Smooth muscle cell (in vitro differentiated cells): ENCODE measurements around the gene RASAL3. TPM values are rescaled to one million over a fixed set of nuclear protein-coding genes. Genes with fewer than 3 reads are reported as not detected.

Experiments
- DNase-seq: peaks from one replicate; lab custom pipeline; 2025; ENCODE audit not compliant: unreplicated experiment; lab: John Stamatoyannopoulos, UW
- H2AFZ ChIP-seq: fragments of 200-600 bp; sonication (generic); 2 replicates; pipeline ENCODE4 v1.6.0; 2016; ENCODE audit warnings: antibody characterized with exemption, low read depth, mild to moderate bottlenecking
- H3F3A ChIP-seq: fragments of 200-600 bp; sonication (generic); 2 replicates; pipeline ENCODE4 v1.6.0; 2017; ENCODE audit warnings: antibody characterized with exemption, low read depth
- H3K27ac ChIP-seq: fragments of 200-600 bp; sonication (generic); 2 replicates; pipeline ENCODE4 v1.5.1; 2016; ENCODE audit warnings: low read depth, mild to moderate bottlenecking
- H3K27me3 ChIP-seq: fragments of 200-600 bp; sonication (generic); 2 replicates; pipeline ENCODE4 v1.6.1; 2016; ENCODE audit warnings: low read depth, mild to moderate bottlenecking
- H3K36me3 ChIP-seq: fragments of 200-600 bp; sonication (generic); 2 replicates; pipeline ENCODE4 v1.5.1; 2016; ENCODE audit warnings: low read depth
- H3K4me1 ChIP-seq: fragments of 200-600 bp; sonication (generic); 2 replicates; pipeline ENCODE4 v1.5.1; 2016; ENCODE audit warnings: low read depth
- H3K4me2 ChIP-seq: fragments of 200-600 bp; sonication (generic); 2 replicates; pipeline ENCODE4 v1.6.0; 2016; ENCODE audit warnings: mild to moderate bottlenecking
- H3K4me3 ChIP-seq: fragments of 200-600 bp; sonication (generic); 2 replicates; pipeline ENCODE4 v1.5.1; 2016; ENCODE audit warnings: mild to moderate bottlenecking
- H3K79me2 ChIP-seq: fragments of 200-600 bp; sonication (generic); 2 replicates; pipeline ENCODE4 v1.6.0; 2016; ENCODE audit warnings: low read depth, mild to moderate bottlenecking
- H3K9ac ChIP-seq: fragments of 200-600 bp; sonication (generic); 2 replicates; pipeline ENCODE4 v1.6.0; 2016; ENCODE audit warnings: low read depth
- H3K9me3 ChIP-seq: fragments of 200-600 bp; sonication (generic); replicated peaks from 2 replicates; pipeline ENCODE4 v1.5.1; 2016; ENCODE audit warnings: low read depth
- H4K20me1 ChIP-seq: fragments of 200-600 bp; sonication (generic); 2 replicates; pipeline ENCODE4 v1.6.0; 2016; ENCODE audit warnings: low read depth
- CTCF ChIP-seq: fragments of 200-600 bp; sonication (generic); IDR thresholded peaks from 2 replicates; pipeline ENCODE4 v1.5.1; 2017; ENCODE audit warnings: borderline replicate concordance, mild to moderate bottlenecking, antibody characterized with exemption; ENCODE audit not compliant: insufficient read depth, poor library complexity, severe bottlenecking
- WGBS: methylation state at CpG from one replicate; pipeline ENCODE4 v1.1.7; 2016; ENCODE audit warnings: low lambda C conversion rate; 5-methylcytosine and 5-hydroxymethylcytosine counted together
- polyA plus RNA-seq: library from polyadenylated mRNA; unstranded; fragments of >200 nt; fragmentation: Nextera tagmentation; extraction: Ambion mirVana; gene quantifications from 2 replicates; pipeline ENCODE4 v1.2.1, GENCODE V29; 2016
- total RNA-seq: library from RNA; depleted of rRNA; stranded (reverse); fragments of >200 nt; gene quantifications from 2 replicates; pipeline ENCODE4 v1.2.3, GENCODE V29; 2014

Gene RASAL3
- total and polyA plus RNA-seq, 2 experiments from 2014 or later = 0.24 TPM; not detected in 1

- no peak overlapping the region for H2AFZ ChIP-seq
- TF ChIP-seq CTCF = no peak
- H3K4me1 ChIP-seq = no peaks in the 10 kb centered on the region
- no peaks in the 10 kb centered on the region for H3K36me3 ChIP-seq
- H3K4me2 ChIP-seq = no peak overlapping the region
- no peaks in the 10 kb centered on the region for H3K9me3 ChIP-seq
- peaks cover 53% of the 10 kb centered on the region for H3K27me3 ChIP-seq
- no peaks in the 10 kb centered on the region for H3K79me2 ChIP-seq
- H4K20me1 ChIP-seq = no peaks in the 10 kb centered on the region
- no peaks in the 10 kb centered on the region for H3F3A ChIP-seq
- H3K4me3 ChIP-seq = no peak overlapping the region
- no peak overlapping the region for H3K27ac ChIP-seq
- DNase-seq = no peak
- H3K9ac ChIP-seq = no peak overlapping the region
- 74% methylated on average over 17 of the region's 25 CpGs for WGBS
Observed at GRCh38 chr19:15463861-15464371, 428 bp downstream of the RASAL3 start.

DNA sequence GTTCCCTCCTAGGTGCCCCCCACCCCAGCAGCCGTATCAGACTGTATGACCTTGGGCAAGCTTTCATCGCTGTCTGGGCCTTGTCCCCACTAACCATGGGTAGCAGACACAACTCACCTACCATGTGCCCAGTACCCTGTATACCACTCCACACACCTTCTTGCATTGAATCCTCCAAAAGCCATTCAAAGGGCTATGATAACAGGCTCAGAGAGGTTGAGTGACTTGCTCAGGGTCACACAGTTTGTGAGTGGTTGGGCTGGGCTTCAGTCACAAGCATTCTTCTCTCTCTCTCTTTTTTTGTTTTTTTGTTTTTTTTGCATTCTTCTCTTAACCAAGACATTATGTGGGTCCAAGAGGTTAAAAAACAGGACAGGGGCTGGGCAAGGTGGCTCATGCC is 2.6 kb downstream of the RASAL3 start:
- Histone ChIP-seq H3K27me3 (peaks cover 67% of the 10 kb centered on the region), H3K4me2 (no peak overlapping the region), H3K4me1 (peaks cover 3% of the 10 kb centered on the region), H2AFZ (no peak overlapping the region), H3K27ac (no peak overlapping the region), H3K9ac (no peak overlapping the region), H3F3A (no peaks in the 10 kb centered on the region), H3K9me3 (no peaks in the 10 kb centered on the region), H3K36me3 (no peaks in the 10 kb centered on the region), H4K20me1 (no peaks in the 10 kb centered on the region), H3K79me2 (no peaks in the 10 kb centered on the region), H3K4me3 (no peak overlapping the region)
- no peak for TF ChIP-seq CTCF
- WGBS = 65% methylated on average over 2 of the region's 2 CpGs
- no peak for DNase-seq

- no peak for TF ChIP-seq CTCF
- DNase-seq = no peak
- Histone ChIP-seq H3K36me3 (no peaks in the 10 kb centered on the region), H3K4me1 (peaks cover 3% of the 10 kb centered on the region), H3K79me2 (no peaks in the 10 kb centered on the region), H3K9me3 (no peaks in the 10 kb centered on the region), H2AFZ (no peak overlapping the region), H3K4me3 (no peak overlapping the region), H3K4me2 (no peak overlapping the region), H3K27me3 (peaks cover 82% of the 10 kb centered on the region), H3K9ac (no peak overlapping the region), H3K27ac (no peak overlapping the region), H4K20me1 (no peaks in the 10 kb centered on the region), H3F3A (no peaks in the 10 kb centered on the region)
- WGBS = 31% methylated on average over 44 of the region's 54 CpGs
Observed at GRCh38 chr19:15457701-15458484, 6.5 kb downstream of the RASAL3 start.
